Psoas muscle (tissue), 8 donors: ENCODE results near the gene PFKFB2. TPM values are rescaled to one million over a fixed set of nuclear protein-coding genes. Genes with fewer than 3 reads are reported as not detected.

ENCODE experiments used
- ATAC-seq, 4 donors: fragments of 200-7000 bp; cut with Tn5 transposase; one replicate each; pipeline ENCODE4 v1.9.1; 2020; ENCODE audit warnings: moderate library complexity in 3 of 4, mild to moderate bottlenecking in 2 of 4
- DNase-seq, 2 donors: peaks; one replicate each; pipeline ENCODE4 v3.0.0-alpha.2; 2020
- H3K27ac ChIP-seq: fragments of 200-600 bp; one replicate; pipeline ENCODE4 v1.8.0; 2022
- H3K27me3 ChIP-seq, 3 donors: fragments of 200-600 bp in 1 of 3; one replicate each; pipeline versions ENCODE4 v1.6.1 to v1.8.0; 2013 to 2022; ENCODE audit warnings: low read length in 2 of 3, mild to moderate bottlenecking in 2 of 3, moderate library complexity in 1 of 3; ENCODE audit not compliant: insufficient read depth in 3 of 3
- H3K36me3 ChIP-seq, 2 donors: fragments of 200-600 bp in 1 of 2; one replicate each; pipeline versions ENCODE4 v1.6.1 to v1.8.0; 2013 to 2022; ENCODE audit warnings: low read depth in 1 of 2, mild to moderate bottlenecking in 1 of 2, moderate library complexity in 1 of 2; ENCODE audit not compliant: insufficient read depth in 1 of 2
- H3K4me1 ChIP-seq: fragments of 200-600 bp; one replicate; pipeline ENCODE4 v1.8.0; 2022
- H3K4me3 ChIP-seq: fragments of 200-600 bp; one replicate; pipeline ENCODE4 v1.8.0; 2022; ENCODE audit warnings: mild to moderate bottlenecking
- H3K9me3 ChIP-seq: fragments of 200-600 bp; one replicate; pipeline ENCODE4 v1.8.0; 2022
- WGBS, 3 donors: extraction: QIAGEN DNeasy Blood & Tissue Kit; methylation state at CpG; one replicate each; pipeline versions ENCODE4 v1.1.6 to v1.1.7; 2013; 5-methylcytosine and 5-hydroxymethylcytosine counted together
- intact Hi-C, 2 donors: fragments of 100-400 bp; cut with DNase I; formaldehyde crosslinking; loops; one replicate each; pipeline versions ENCODE4 v1.11.0 to v1.14.2; 2022
- polyA plus RNA-seq, 3 donors: library from polyadenylated mRNA; stranded (reverse); fragments of 200-250 nt; gene quantifications; one replicate each; pipeline ENCODE4 v1.2.3, GENCODE V29; 2013
- total RNA-seq, 4 donors: library from RNA; stranded (reverse); fragmentation: NEBNext Ultra II Directional in 2 of 4; extraction: Animal tissue kit (Norgen Biotek cat#: 25700) in 2 of 4; gene quantifications; one replicate each; pipeline versions ENCODE4 v1.2.1 to v1.2.4, GENCODE V29; 2021 to 2023
- TF ChIP-seq, protein P1 (sequence below): fragments of 200-600 bp; IDR thresholded peaks from one replicate; pipeline ENCODE4 v1.8.0; 2022; ENCODE audit warnings: antibody characterized with exemption
- donor health status: healthy with polysubstance abuse.
- donor health status: DM: no; HTN: no; CAD: no; lungs with moderate emphysema.
- donor health status: Bipolar disorder and iron deficiency.
- donor health status: healthy.
- donor health status: DM: yes; HTN: yes; CAD: no.
- donor health status: DM: no; HTN: no; CAD: no.
- donor health status: DM: no; HTN: no; CAD: no.
- donor health status: DM: yes; HTN: yes; CAD: no.

PFKFB2 gene
- total and polyA plus RNA-seq, 7 donors: 3.9 to 149 (median 36.0) TPM

DNA sequence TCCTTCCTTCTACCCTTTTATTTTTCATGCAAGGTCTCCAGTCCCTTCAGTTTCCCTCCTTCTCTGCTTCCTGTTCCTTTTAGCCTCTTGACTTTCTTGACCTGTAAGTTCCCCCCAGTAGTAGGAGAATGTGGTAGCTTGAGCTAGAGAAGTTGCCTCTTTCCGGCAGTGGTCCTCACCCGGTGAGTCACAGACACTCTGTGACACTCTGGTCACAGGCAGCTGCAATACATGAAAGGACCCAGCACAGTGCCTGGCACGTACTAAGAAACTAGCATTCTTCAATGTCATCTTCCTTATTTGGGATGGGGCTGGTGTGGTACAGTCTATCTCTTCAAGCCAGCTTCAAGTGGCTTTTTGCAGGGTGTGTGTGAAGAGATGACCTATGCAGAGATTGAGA, 16.0 kb downstream of the PFKFB2 start:
- peak in 3 of 4 donors; percentile 20 to 55 (median 33) for ATAC-seq
- 83 to 91% (median 86%) methylated on average over 3 of the region's 3 CpGs for WGBS, 3 donors
- Histone ChIP-seq H3K4me3 (no peak overlapping the region), H3K36me3 (peaks cover 7 to 90% of the 10 kb centered on the region in 2 donors), H3K4me1 (no peaks in the 10 kb centered on the region), H3K27ac (no peak overlapping the region), H3K27me3 (no peaks in the 10 kb centered on the region), H3K9me3 (no peaks in the 10 kb centered on the region)
- TF ChIP-seq, protein P1, sequence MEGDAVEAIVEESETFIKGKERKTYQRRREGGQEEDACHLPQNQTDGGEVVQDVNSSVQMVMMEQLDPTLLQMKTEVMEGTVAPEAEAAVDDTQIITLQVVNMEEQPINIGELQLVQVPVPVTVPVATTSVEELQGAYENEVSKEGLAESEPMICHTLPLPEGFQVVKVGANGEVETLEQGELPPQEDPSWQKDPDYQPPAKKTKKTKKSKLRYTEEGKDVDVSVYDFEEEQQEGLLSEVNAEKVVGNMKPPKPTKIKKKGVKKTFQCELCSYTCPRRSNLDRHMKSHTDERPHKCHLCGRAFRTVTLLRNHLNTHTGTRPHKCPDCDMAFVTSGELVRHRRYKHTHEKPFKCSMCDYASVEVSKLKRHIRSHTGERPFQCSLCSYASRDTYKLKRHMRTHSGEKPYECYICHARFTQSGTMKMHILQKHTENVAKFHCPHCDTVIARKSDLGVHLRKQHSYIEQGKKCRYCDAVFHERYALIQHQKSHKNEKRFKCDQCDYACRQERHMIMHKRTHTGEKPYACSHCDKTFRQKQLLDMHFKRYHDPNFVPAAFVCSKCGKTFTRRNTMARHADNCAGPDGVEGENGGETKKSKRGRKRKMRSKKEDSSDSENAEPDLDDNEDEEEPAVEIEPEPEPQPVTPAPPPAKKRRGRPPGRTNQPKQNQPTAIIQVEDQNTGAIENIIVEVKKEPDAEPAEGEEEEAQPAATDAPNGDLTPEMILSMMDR: no peak
- intact Hi-C loops: no loop called here
- DNase-seq: no peak

DNA sequence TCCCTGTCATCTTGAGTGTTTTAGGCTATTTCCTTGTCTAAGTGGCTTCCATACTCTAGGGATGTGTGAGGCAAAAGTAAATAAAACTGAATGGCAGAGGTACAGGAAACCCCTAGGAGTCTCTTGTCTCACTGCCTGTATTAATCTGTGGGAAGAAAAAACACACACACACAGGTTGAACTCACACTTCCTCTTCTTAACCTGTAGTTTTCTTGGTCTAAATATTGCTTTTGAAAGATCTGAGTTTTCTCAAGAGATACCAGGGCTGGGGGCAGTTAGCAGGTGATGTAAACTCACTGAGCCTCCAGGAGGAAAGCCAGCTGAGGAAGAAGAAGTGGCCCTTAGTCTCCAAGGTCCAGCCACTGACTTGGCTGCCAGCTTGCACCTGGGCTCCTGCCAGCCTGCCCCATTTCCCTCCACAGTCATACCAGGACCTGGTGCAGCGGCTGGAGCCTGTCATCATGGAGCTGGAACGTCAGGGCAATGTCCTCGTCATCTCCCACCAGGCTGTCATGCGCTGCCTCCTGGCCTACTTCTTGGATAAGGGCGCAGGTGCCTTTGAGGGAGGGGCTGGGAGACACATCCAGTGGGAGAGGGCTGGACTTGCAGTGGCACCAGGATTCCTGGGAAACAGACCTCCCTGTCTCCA, 16.9 kb downstream of the PFKFB2 start:
- DNase-seq (peak; percentile 44 to 49), ATAC-seq (peak in 3 of 4 donors; percentile 62 to 82 (median 64))
- Histone ChIP-seq H3K4me3 (no peak overlapping the region), H3K27me3 (no peaks in the 10 kb centered on the region), H3K4me1 (no peaks in the 10 kb centered on the region), H3K27ac (no peak overlapping the region), H3K9me3 (no peaks in the 10 kb centered on the region), H3K36me3 (peaks cover 7 to 90% of the 10 kb centered on the region in 2 donors)
- 80 to 87% (median 86%) methylated on average over 5 of the region's 5 CpGs for WGBS, 3 donors
- intact Hi-C loops: no loop called here
- TF ChIP-seq, protein P1: no peak

DNA sequence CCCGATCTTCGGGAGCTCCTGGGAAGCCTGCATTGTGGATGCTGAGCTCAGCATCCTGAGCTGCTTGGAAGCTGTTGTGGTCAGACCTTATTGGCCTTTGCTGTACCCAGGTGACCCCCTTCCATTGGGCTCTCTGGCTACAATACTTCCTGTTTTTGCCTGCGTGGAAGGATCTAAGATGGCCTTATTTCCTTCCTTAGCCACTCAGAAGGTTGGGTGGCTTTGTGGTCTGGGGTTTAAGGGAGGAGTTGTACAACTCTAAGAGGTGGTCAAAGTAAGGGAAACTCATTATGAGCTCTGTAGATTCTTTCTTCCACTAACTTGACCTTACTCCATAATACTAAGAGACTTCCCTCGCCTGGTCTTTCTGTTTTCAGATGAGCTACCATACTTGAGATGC, 17.7 kb downstream of the PFKFB2 start:
- no peak overlapping the region for H3K27ac ChIP-seq
- DNase-seq (no peak), ATAC-seq (no peak)
- TF ChIP-seq, protein P1: no peak
- no peaks in the 10 kb centered on the region for H3K27me3 ChIP-seq
- H3K9me3 ChIP-seq: no peaks in the 10 kb centered on the region
- intact Hi-C loops: no loop called here
- peaks cover 7 to 90% of the 10 kb centered on the region in 2 donors for H3K36me3 ChIP-seq
- no peak overlapping the region for H3K4me3 ChIP-seq
- WGBS, 3 donors: 85 to 89% (median 88%) methylated on average over 4 of the region's 4 CpGs
- H3K4me1 ChIP-seq: no peaks in the 10 kb centered on the region

DNA sequence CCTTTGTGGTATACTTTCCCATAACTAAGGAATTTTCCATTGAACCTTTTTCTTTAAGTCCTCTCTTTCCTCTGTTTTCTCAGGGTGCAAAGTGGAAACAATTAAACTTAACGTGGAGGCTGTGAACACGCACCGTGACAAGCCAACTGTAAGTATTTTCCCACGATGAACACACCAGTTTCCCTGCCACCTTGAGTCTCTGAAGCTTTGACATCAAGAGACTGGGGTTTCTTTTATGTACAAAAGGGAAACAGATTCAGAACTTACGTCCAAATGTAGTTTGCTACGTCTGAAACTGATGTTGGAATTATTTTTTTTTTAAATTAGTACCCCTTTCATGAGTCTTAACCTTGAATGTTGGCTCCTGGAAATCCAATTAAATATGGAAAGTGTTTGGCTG, 18.4 kb downstream of the PFKFB2 start:
- intact Hi-C loops: no loop called here
- DNase-seq: no peak
- Histone ChIP-seq H3K9me3 (no peaks in the 10 kb centered on the region), H3K27me3 (no peaks in the 10 kb centered on the region), H3K4me1 (no peaks in the 10 kb centered on the region), H3K4me3 (no peak overlapping the region), H3K27ac (no peak overlapping the region), H3K36me3 (peaks cover 7 to 87% of the 10 kb centered on the region in 2 donors)
- ATAC-seq: no peak
- 85 to 90% (median 86%) methylated on average over 6 of the region's 6 CpGs for WGBS, 3 donors
- TF ChIP-seq, protein P1: no peak

DNA sequence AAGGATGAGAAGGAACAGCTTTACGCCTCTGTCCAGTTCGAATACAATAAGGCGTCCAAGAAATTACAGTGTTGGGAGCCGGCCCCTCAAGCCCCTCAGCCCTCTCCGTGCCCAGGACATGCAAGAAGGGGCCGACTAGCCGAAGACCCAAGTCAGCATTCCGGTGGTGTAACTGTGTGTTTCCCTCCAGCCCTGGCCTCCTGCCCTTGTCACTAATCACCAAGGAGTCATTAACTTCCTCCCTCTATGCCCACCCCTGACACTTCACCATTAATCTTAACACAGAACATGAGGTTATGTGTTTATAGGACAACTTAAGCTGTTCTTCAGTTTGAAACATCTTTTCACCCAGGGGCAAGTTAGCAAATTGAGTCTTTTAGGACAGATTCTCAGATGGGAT, 19.2 kb downstream of the PFKFB2 start:
- Histone ChIP-seq H3K36me3 (peaks cover 7 to 81% of the 10 kb centered on the region in 2 donors), H3K27me3 (no peaks in the 10 kb centered on the region), H3K27ac (no peak overlapping the region), H3K9me3 (no peaks in the 10 kb centered on the region), H3K4me3 (no peak overlapping the region), H3K4me1 (peaks cover under 1% of the 10 kb centered on the region)
- TF ChIP-seq, protein P1: no peak
- 75 to 79% (median 79%) methylated on average over 8 of the region's 8 CpGs for WGBS, 3 donors
- no peak for ATAC-seq
- DNase-seq: no peak
- intact Hi-C loops: no loop called here
